HepG2 (cell line): ENCODE measurements around the gene NEDD8. TPM values are rescaled to one million over a fixed set of nuclear protein-coding genes. Genes with fewer than 3 reads are reported as not detected.
A peak's percentile ranks its signal among the peaks of the same experiment; 100 is the strongest.

Experiments
- BHLHE40 ChIP-seq: IDR thresholded peaks from 2 replicates; pipeline ENCODE4 v1.6.1; 2011; ENCODE audit warnings: low read length, improper control_type of control experiment
- DNMT1 ChIP-seq: sonication (generic); formaldehyde crosslinking; IDR thresholded peaks from 2 replicates; pipeline ENCODE4 v1.5.1; 2020; ENCODE audit warnings: mild to moderate bottlenecking, missing genetic modification reagents
- HIVEP1 ChIP-seq: sonication (generic); formaldehyde crosslinking; IDR thresholded peaks from 2 replicates; pipeline ENCODE4 v1.4.0; 2020; ENCODE audit warnings: mild to moderate bottlenecking, missing genetic modification reagents
- HNF4G ChIP-seq, 2 experiments: sonication (generic) in 1 of 2; formaldehyde crosslinking in 1 of 2; IDR thresholded peaks; 2 replicates each; pipeline versions ENCODE4 v1.4.0 to v1.6.1; 2011 to 2020; ENCODE audit warnings: borderline replicate concordance in 2 of 2, low read depth in 2 of 2, mild to moderate bottlenecking in 2 of 2, low read length in 1 of 2, missing genetic modification reagents in 1 of 2, moderate library complexity in 1 of 2
- MLLT10 ChIP-seq: sonication (generic); formaldehyde crosslinking; IDR thresholded peaks from 2 replicates; pipeline ENCODE4 v1.4.0; 2020; ENCODE audit warnings: missing genetic modification reagents
- NR2C2 ChIP-seq: sonication (generic); formaldehyde crosslinking; IDR thresholded peaks from 2 replicates; pipeline ENCODE4 v1.4.0; 2020; ENCODE audit warnings: missing genetic modification reagents, mild to moderate bottlenecking, moderate library complexity, borderline replicate concordance
- NRL ChIP-seq: sonication (generic); formaldehyde crosslinking; IDR thresholded peaks from 2 replicates; pipeline ENCODE4 v1.5.0; 2020; ENCODE audit warnings: missing genetic modification reagents, mild to moderate bottlenecking, moderate library complexity, borderline replicate concordance
- SIX4 ChIP-seq: sonication (generic); formaldehyde crosslinking; IDR thresholded peaks from 2 replicates; pipeline ENCODE4 v1.4.0; 2020; ENCODE audit warnings: missing genetic modification reagents
- XRCC5 ChIP-seq: fragments of 200-400 bp; formaldehyde crosslinking; optimal IDR thresholded peaks from 2 replicates; pipeline ENCODE3; 2017; ENCODE audit warnings: mild to moderate bottlenecking, low read length
- ZNF230 ChIP-seq: sonication (generic); formaldehyde crosslinking; IDR thresholded peaks from 2 replicates; pipeline ENCODE4 v1.4.0; 2020; ENCODE audit warnings: mild to moderate bottlenecking, missing genetic modification reagents
- ZNF343 ChIP-seq: sonication (generic); formaldehyde crosslinking; IDR thresholded peaks from 2 replicates; pipeline ENCODE4 v1.4.0; 2020; ENCODE audit warnings: mild to moderate bottlenecking, missing genetic modification reagents
- ZNF503 ChIP-seq: sonication (generic); formaldehyde crosslinking; IDR thresholded peaks from 2 replicates; pipeline ENCODE4 v1.4.0; 2020; ENCODE audit warnings: missing genetic modification reagents
- ZNF605 ChIP-seq: sonication (generic); formaldehyde crosslinking; IDR thresholded peaks from 2 replicates; pipeline ENCODE4 v1.8.0; 2022; ENCODE audit warnings: mild to moderate bottlenecking, missing genetic modification reagents
- ZNF768 ChIP-seq: sonication (generic); formaldehyde crosslinking; IDR thresholded peaks from 2 replicates; pipeline ENCODE4 v1.4.0; 2020; ENCODE audit warnings: missing genetic modification reagents
- ZNF891 ChIP-seq: sonication (generic); formaldehyde crosslinking; IDR thresholded peaks from 2 replicates; pipeline ENCODE4 v1.5.0; 2020; ENCODE audit warnings: mild to moderate bottlenecking, missing genetic modification reagents
- polyA plus RNA-seq, 8 experiments: library from polyadenylated mRNA; depleted of rRNA in 3 of 8; stranded (reverse) in 7 of 8; unstranded in 1 of 8; fragments of >200 nt; fragmentation: Illumina TruSeq in 4 of 8; extraction: Trizol in 4 of 8; gene quantifications; 2 replicates each; pipeline versions ENCODE4 v1.2.1 to v1.2.3, GENCODE V29; 2011 to 2016; ENCODE audit warnings: low read depth in 4 of 8, missing spikeins in 1 of 8, mixed read lengths in 1 of 8; ENCODE audit not compliant: insufficient read depth in 1 of 8
- total RNA-seq, 5 experiments: library from RNA; depleted of rRNA; stranded (reverse); fragments of >200 nt; fragmentation: Illumina TruSeq; extraction: Trizol; gene quantifications; 2 replicates each; pipeline ENCODE4 v1.2.3, GENCODE V29; 2016; ENCODE audit warnings: low read depth in 1 of 5
- TF ChIP-seq, protein P1 (sequence below): sonication (generic); formaldehyde crosslinking; conservative IDR thresholded peaks from 2 replicates; pipeline ENCODE4 v1.4.0; 2020; ENCODE audit warnings: mild to moderate bottlenecking, missing genetic modification reagents, moderate library complexity
- TF ChIP-seq, protein P2 (sequence below): sonication (generic); formaldehyde crosslinking; IDR thresholded peaks from 2 replicates; pipeline ENCODE4 v1.9.0; 2022; ENCODE audit warnings: low read depth, missing genetic modification reagents
- TF ChIP-seq, protein P3 (sequence below): sonication (generic); formaldehyde crosslinking; IDR thresholded peaks from 2 replicates; pipeline ENCODE4 v1.5.0; 2020; ENCODE audit warnings: missing genetic modification reagents, mild to moderate bottlenecking, borderline replicate concordance

NEDD8 gene
- total and polyA plus RNA-seq, 2 of the 13 experiments (the other 11 are each of a cell fraction or from before 2014, with no cell fraction given) = 535 to 713 TPM

DNA sequence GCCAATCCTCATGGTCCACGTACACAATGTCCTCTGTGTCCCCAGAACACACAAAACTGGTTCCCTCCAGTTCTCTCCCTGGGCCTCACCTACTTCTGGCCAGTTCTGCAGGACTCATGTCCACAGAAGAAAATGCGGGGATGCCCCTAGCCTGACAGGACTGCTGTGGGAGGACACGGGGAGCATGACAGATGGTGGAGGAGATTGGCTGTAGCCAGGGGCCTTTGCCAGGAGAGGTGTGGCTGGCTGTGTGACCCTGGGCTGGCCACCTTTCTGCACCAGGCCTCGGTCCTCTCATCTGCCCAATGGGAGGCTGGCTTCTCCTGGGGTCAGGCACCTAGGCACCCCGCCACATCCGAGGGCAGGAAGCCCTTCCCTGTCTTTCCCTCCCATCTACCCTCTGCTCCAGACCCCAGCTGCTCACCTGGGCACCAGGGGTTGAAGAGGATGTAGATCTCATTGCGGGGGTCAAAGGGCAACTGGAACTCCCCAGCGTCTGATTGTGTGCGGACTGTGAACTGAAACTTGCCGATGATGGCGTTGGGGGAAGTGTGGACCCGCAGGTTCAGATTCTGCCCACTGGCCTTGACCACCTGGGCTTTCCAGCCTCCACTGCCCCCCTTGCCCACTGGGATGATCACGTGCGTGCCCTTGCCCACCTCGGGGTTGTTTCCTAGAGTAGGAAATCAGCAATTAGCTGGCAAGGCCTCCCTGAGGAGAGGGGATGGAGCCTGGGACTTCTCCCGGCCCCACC is 28.0 kb upstream of the NEDD8 start (continued):
- TF ChIP-seq, protein P1, sequence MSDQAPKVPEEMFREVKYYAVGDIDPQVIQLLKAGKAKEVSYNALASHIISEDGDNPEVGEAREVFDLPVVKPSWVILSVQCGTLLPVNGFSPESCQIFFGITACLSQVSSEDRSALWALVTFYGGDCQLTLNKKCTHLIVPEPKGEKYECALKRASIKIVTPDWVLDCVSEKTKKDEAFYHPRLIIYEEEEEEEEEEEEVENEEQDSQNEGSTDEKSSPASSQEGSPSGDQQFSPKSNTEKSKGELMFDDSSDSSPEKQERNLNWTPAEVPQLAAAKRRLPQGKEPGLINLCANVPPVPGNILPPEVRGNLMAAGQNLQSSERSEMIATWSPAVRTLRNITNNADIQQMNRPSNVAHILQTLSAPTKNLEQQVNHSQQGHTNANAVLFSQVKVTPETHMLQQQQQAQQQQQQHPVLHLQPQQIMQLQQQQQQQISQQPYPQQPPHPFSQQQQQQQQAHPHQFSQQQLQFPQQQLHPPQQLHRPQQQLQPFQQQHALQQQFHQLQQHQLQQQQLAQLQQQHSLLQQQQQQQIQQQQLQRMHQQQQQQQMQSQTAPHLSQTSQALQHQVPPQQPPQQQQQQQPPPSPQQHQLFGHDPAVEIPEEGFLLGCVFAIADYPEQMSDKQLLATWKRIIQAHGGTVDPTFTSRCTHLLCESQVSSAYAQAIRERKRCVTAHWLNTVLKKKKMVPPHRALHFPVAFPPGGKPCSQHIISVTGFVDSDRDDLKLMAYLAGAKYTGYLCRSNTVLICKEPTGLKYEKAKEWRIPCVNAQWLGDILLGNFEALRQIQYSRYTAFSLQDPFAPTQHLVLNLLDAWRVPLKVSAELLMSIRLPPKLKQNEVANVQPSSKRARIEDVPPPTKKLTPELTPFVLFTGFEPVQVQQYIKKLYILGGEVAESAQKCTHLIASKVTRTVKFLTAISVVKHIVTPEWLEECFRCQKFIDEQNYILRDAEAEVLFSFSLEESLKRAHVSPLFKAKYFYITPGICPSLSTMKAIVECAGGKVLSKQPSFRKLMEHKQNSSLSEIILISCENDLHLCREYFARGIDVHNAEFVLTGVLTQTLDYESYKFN (CRISPR knock-in tag) = peak; percentile 66
- peak; percentile 67; the same call in 1 of the 2 replicates for TF ChIP-seq MLLT10 (CRISPR knock-in tag)
- TF ChIP-seq, protein P2, sequence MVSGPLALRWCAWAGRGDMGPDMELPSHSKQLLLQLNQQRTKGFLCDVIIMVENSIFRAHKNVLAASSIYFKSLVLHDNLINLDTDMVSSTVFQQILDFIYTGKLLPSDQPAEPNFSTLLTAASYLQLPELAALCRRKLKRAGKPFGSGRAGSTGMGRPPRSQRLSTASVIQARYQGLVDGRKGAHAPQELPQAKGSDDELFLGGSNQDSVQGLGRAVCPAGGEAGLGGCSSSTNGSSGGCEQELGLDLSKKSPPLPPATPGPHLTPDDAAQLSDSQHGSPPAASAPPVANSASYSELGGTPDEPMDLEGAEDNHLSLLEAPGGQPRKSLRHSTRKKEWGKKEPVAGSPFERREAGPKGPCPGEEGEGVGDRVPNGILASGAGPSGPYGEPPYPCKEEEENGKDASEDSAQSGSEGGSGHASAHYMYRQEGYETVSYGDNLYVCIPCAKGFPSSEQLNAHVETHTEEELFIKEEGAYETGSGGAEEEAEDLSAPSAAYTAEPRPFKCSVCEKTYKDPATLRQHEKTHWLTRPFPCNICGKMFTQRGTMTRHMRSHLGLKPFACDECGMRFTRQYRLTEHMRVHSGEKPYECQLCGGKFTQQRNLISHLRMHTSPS (CRISPR knock-in tag) = peak; percentile 93; the same call in 1 of the 2 replicates
- TF ChIP-seq DNMT1 = 0 out of 2 replicates have a peak, but pooled peaks have one; percentile 46
- TF ChIP-seq ZNF343 (CRISPR knock-in tag) = 0 out of 2 replicates have a peak, but pooled peaks have one; percentile 36
- TF ChIP-seq NR2C2 = peak; percentile 87
- TF ChIP-seq ZNF605 (CRISPR knock-in tag) = peak; percentile 42; the same call in 1 of the 2 replicates
- 0 out of 2 replicates have a peak, but pooled peaks have one; percentile 19 for TF ChIP-seq ZNF768 (CRISPR knock-in tag)
- TF ChIP-seq ZNF891 (CRISPR knock-in tag) = 0 out of 2 replicates have a peak, but pooled peaks have one; percentile 20
- peak; percentile 61 for TF ChIP-seq HNF4G (IDR thresholded peaks at IDR 0.05; ENCODE audit: borderline replicate concordance, low read depth, low read length)
- 0 out of 2 replicates have a peak, but pooled peaks have one; percentile 4 for TF ChIP-seq HNF4G (CRISPR knock-in tag; IDR thresholded peaks at IDR 0.05; ENCODE audit: borderline replicate concordance, low read depth)
- 0 out of 2 replicates have a peak, but pooled peaks have one; percentile 46 for TF ChIP-seq HIVEP1 (CRISPR knock-in tag)
- TF ChIP-seq XRCC5 = no peak
- TF ChIP-seq ZNF503 (CRISPR knock-in tag) = no peak
- TF ChIP-seq, protein P3, sequence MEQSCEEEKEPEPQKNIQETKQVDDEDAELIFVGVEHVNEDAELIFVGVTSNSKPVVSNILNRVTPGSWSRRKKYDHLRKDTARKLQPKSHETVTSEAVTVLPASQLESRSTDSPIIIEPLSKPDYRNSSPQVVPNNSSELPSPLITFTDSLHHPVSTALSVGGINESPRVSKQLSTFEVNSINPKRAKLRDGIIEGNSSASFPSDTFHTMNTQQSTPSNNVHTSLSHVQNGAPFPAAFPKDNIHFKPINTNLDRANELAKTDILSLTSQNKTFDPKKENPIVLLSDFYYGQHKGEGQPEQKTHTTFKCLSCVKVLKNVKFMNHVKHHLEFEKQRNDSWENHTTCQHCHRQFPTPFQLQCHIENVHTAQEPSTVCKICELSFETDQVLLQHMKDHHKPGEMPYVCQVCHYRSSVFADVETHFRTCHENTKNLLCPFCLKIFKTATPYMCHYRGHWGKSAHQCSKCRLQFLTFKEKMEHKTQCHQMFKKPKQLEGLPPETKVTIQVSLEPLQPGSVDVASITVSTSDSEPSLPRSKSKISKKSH (CRISPR knock-in tag) = peak; percentile 58; the same call in 1 of the 2 replicates
- peak; percentile 66 for TF ChIP-seq NRL
- 0 out of 2 replicates have a peak, but pooled peaks have one; percentile 0 for TF ChIP-seq ZNF230 (CRISPR knock-in tag)
- peak; percentile 45; the same call in 1 of the 2 replicates for TF ChIP-seq BHLHE40
- no peak for TF ChIP-seq SIX4 (CRISPR knock-in tag)
